Measurements from ENCODE around the gene BCAS3.

GRCh38 chr17:61363601-61364462 lies 686.2 kb downstream of the BCAS3 start:
- TF ChIP-seq, protein P1, sequence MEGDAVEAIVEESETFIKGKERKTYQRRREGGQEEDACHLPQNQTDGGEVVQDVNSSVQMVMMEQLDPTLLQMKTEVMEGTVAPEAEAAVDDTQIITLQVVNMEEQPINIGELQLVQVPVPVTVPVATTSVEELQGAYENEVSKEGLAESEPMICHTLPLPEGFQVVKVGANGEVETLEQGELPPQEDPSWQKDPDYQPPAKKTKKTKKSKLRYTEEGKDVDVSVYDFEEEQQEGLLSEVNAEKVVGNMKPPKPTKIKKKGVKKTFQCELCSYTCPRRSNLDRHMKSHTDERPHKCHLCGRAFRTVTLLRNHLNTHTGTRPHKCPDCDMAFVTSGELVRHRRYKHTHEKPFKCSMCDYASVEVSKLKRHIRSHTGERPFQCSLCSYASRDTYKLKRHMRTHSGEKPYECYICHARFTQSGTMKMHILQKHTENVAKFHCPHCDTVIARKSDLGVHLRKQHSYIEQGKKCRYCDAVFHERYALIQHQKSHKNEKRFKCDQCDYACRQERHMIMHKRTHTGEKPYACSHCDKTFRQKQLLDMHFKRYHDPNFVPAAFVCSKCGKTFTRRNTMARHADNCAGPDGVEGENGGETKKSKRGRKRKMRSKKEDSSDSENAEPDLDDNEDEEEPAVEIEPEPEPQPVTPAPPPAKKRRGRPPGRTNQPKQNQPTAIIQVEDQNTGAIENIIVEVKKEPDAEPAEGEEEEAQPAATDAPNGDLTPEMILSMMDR (IDR thresholded peaks at IDR 0.05): no peak
- no peak for TF ChIP-seq POLR2A (IDR thresholded peaks at IDR 0.05)
